ENCODE results near the gene PIP5KL1. TPM values are rescaled to one million over a fixed set of nuclear protein-coding genes. Genes with fewer than 3 reads are reported as not detected.

The PIP5KL1 gene
- polyA plus RNA-seq, 5 donors: 2.6 to 5.9 (median 3.4) TPM

- peak; percentile 61 to 70 for DNase-seq
These were observed 710 bp upstream of the PIP5KL1 start for GRCh38 chr9:127931092-127931881.

- no peak for DNase-seq
These were observed 975 bp downstream of the PIP5KL1 start for GRCh38 chr9:127929625-127929979.

- no peak for DNase-seq
These were observed 1.6 kb downstream of the PIP5KL1 start for GRCh38 chr9:127928676-127929624.

- DNase-seq: no peak
These were observed 2.4 kb downstream of the PIP5KL1 start for GRCh38 chr9:127927988-127928675.

GRCh38 chr9:127927201-127927987 is 3.2 kb downstream of the PIP5KL1 start:
- no peak for DNase-seq

- DNase-seq: no peak
These were observed 3.7 kb downstream of the PIP5KL1 start for GRCh38 chr9:127926906-127927200.

GRCh38 chr9:127925959-127926905 is 4.3 kb downstream of the PIP5KL1 start:
- no peak for DNase-seq

- no peak for DNase-seq
These were observed 5.7 kb downstream of the PIP5KL1 start for GRCh38 chr9:127924736-127925444.

GRCh38 chr9:127923771-127924170 is 6.8 kb downstream of the PIP5KL1 start:
- DNase-seq: no peak

GRCh38 chr9:127923046-127923445 is 7.5 kb downstream of the PIP5KL1 start:
- no peak for DNase-seq

- DNase-seq: peak in 1 of 2 donors; percentile 61
These were observed 8.9 kb downstream of the PIP5KL1 start for GRCh38 chr9:127921557-127922120.

- no peak for DNase-seq
These were observed 9.8 kb downstream of the PIP5KL1 start for GRCh38 chr9:127920794-127921193.

- DNase-seq: no peak
These were observed 11.2 kb downstream of the PIP5KL1 start for GRCh38 chr9:127919253-127919815.

- no peak for DNase-seq
These were observed 12.1 kb downstream of the PIP5KL1 start for GRCh38 chr9:127918183-127919107.

GRCh38 chr9:127917603-127918002 is 13.0 kb downstream of the PIP5KL1 start:
- DNase-seq: no peak

- peak; percentile 90 to 91 for DNase-seq
These were observed 13.6 kb downstream of the PIP5KL1 start, which contains the start of gene ST6GALNAC4 for GRCh38 chr9:127916720-127917581. TSS of gene ST6GALNAC4 (minus strand) at chr9:127917041. CDS start at chr9:127916419, 622 bp downstream.

All from right lung (tissue), 5 donors.